GM12864 (cell line): ENCODE results near the gene DEDD.

ENCODE experiments used
- DNase-seq: peaks from one replicate; pipeline ENCODE4 v3.0.0-alpha.2; 2011; ENCODE audit warnings: low read depth
- H3K4me3 ChIP-seq: 2 replicates; pipeline ENCODE4 v1.5.1; 2011; ENCODE audit warnings: mild to moderate bottlenecking, low read depth, low read length, control low read depth
- TF ChIP-seq, protein P1 (sequence below): IDR thresholded peaks from 2 replicates; pipeline ENCODE4 v1.5.1; 2011; ENCODE audit warnings: low read depth, mild to moderate bottlenecking, moderate library complexity, low read length, control low read depth, inconsistent platforms; ENCODE audit errors: missing control alignments

DEDD gene

GRCh38 chr1:161092621-161093028 is 39.8 kb downstream of the DEDD start:
- H3K4me3 ChIP-seq = no peak overlapping the region
- DNase-seq = no peak
- TF ChIP-seq, protein P1, sequence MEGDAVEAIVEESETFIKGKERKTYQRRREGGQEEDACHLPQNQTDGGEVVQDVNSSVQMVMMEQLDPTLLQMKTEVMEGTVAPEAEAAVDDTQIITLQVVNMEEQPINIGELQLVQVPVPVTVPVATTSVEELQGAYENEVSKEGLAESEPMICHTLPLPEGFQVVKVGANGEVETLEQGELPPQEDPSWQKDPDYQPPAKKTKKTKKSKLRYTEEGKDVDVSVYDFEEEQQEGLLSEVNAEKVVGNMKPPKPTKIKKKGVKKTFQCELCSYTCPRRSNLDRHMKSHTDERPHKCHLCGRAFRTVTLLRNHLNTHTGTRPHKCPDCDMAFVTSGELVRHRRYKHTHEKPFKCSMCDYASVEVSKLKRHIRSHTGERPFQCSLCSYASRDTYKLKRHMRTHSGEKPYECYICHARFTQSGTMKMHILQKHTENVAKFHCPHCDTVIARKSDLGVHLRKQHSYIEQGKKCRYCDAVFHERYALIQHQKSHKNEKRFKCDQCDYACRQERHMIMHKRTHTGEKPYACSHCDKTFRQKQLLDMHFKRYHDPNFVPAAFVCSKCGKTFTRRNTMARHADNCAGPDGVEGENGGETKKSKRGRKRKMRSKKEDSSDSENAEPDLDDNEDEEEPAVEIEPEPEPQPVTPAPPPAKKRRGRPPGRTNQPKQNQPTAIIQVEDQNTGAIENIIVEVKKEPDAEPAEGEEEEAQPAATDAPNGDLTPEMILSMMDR = no peak

- TF ChIP-seq, protein P1 = no peak
- no peak overlapping the region for H3K4me3 ChIP-seq
- DNase-seq = no peak
Measured at GRCh38 chr1:161091796-161092507, 40.5 kb downstream of the DEDD start.

- TF ChIP-seq, protein P1 = no peak
- no peak overlapping the region for H3K4me3 ChIP-seq
- DNase-seq = no peak
Measured at GRCh38 chr1:161091093-161091492, 41.4 kb downstream of the DEDD start.

DNA sequence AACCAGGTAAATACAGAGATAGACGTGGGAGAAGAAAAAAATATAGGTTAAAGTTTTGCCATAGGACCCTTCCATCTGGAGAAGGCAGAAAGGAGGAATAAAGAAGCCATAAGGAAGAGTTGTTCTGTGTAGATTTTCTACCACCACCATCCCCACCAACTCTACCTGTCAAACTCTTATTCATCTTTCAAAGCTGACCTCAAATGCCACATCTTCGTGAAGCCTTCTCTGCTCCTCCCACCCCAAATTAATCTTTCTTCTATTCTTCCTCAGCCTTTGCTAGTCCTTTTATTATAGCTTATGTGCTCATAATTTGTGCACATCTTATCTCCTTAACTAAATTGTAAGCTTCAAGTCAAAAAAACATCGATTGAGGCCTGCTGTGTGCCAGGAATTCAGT is 41.9 kb downstream of the DEDD start:
- TF ChIP-seq, protein P1 = no peak
- DNase-seq = no peak
- H3K4me3 ChIP-seq = no peak overlapping the region

GRCh38 chr1:161089938-161090337 is 42.5 kb downstream of the DEDD start:
- no peak overlapping the region for H3K4me3 ChIP-seq
- TF ChIP-seq, protein P1 = no peak
- DNase-seq = no peak

DNA sequence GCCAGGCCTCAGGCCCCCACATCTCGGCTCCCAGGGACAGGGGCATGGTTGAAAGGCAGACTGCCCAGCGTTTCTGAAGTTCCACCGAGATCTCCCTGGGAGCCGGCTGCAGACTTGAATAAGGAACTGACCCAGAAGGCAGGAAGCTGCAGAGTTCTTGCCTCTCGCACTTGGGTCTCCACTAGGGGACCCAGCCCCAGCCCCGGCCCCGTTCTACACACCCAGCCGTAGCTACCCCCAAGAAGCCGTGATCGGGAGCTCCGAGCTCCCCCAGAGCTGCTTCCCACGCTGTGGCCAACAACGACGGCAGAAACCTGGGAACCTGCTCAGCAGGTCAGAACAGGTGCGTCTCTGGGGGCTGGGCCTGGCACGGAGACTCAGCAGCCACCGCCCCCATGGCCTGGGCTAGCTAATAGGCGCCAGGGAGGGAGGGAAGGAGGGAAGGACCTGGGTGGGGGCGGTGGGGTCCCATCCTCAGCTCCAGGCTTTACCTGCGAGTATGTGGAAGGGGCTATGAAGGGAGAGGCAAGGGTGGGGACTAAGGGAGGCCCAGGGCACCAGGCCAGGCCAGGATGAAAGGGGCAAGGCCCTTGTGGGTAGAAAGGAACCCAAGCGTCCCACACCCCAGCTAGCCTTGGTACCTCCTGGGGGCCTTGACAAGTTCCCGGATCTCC is 43.1 kb downstream of the DEDD start, which contains the start of gene NECTIN4:
Gene NECTIN4 (minus strand): TSS at position 308 of the 674 bp plus-strand sequence. CDS start 262 bp downstream, at position 46.
- TF ChIP-seq, protein P1 = no peak
- DNase-seq = no peak
- H3K4me3 ChIP-seq = no peak within 1 kb of the TSS

GRCh38 chr1:161088587-161089110 is 43.8 kb downstream of the DEDD start:
- no peak for DNase-seq

More at GRCh38 chr1:161088587-161089110, 43.8 kb downstream of the DEDD start:
- H3K4me3 ChIP-seq = no peak overlapping the region
- TF ChIP-seq, protein P1 = no peak
